Measurements from ENCODE around the gene ANKMY1.

GRCh38 chr2:240455647-240456446, 101.9 kb downstream of the ANKMY1 start:
- TF ChIP-seq POLR2AphosphoS5 (IDR thresholded peaks at IDR 0.05; ENCODE audit: low read depth, low read length) = no peak
- no peak for TF ChIP-seq RELA (CRISPR knock-in tag; IDR thresholded peaks at IDR 0.05)
- no peak for TF ChIP-seq PBX2 (CRISPR knock-in tag; IDR thresholded peaks at IDR 0.05)
- no peak for TF ChIP-seq ZNF512 (CRISPR knock-in tag; IDR thresholded peaks at IDR 0.05)
- no peak for TF ChIP-seq PHF8 (CRISPR knock-in tag; IDR thresholded peaks at IDR 0.05)
- TF ChIP-seq ZNF703 (CRISPR knock-in tag; IDR thresholded peaks at IDR 0.05; ENCODE audit: borderline replicate concordance) = no peak
- no peak for TF ChIP-seq KDM5A (IDR thresholded peaks at IDR 0.05; ENCODE audit: borderline replicate concordance, low read length)
- TF ChIP-seq EP300 (IDR thresholded peaks at IDR 0.05; ENCODE audit: low read depth in 2 of 2, low read length in 2 of 2) = no peak
- TF ChIP-seq EP300 (CRISPR knock-in tag; IDR thresholded peaks at IDR 0.05; ENCODE audit: borderline replicate concordance) = no peak
- no peak for TF ChIP-seq SIX1 (CRISPR knock-in tag; IDR thresholded peaks at IDR 0.05; ENCODE audit: borderline replicate concordance)
- TF ChIP-seq FOXP4 (CRISPR knock-in tag; IDR thresholded peaks at IDR 0.05) = no peak
- no peak for TF ChIP-seq POLR2AphosphoS2 (IDR thresholded peaks at IDR 0.05; ENCODE audit: low read depth, low read length)

Data from HepG2 (cell line).